IPS-15b (cell line): ENCODE measurements around the gene PLEKHA8.

Source experiments
- H3K27me3 ChIP-seq: one replicate; pipeline ENCODE4 v1.6.1; 2013; ENCODE audit warnings: low read length; ENCODE audit not compliant: control insufficient read depth, insufficient read depth
- H3K36me3 ChIP-seq: one replicate; pipeline ENCODE4 v1.6.1; 2013; ENCODE audit warnings: low read length; ENCODE audit not compliant: control insufficient read depth, insufficient read depth
- H3K4me1 ChIP-seq: one replicate; pipeline ENCODE4 v1.6.1; 2013; ENCODE audit warnings: mild to moderate bottlenecking, low read length; ENCODE audit not compliant: control insufficient read depth, insufficient read depth
- H3K4me3 ChIP-seq: one replicate; pipeline ENCODE4 v1.5.1; 2013; ENCODE audit warnings: low read depth, low read length
- H3K9ac ChIP-seq: one replicate; pipeline ENCODE4 v1.6.1; 2013; ENCODE audit warnings: low read depth, mild to moderate bottlenecking, low read length
- H3K9me3 ChIP-seq: one replicate; pipeline ENCODE4 v1.6.1; 2013; ENCODE audit warnings: mild to moderate bottlenecking, low read length; ENCODE audit not compliant: control insufficient read depth, insufficient read depth

The PLEKHA8 gene

DNA sequence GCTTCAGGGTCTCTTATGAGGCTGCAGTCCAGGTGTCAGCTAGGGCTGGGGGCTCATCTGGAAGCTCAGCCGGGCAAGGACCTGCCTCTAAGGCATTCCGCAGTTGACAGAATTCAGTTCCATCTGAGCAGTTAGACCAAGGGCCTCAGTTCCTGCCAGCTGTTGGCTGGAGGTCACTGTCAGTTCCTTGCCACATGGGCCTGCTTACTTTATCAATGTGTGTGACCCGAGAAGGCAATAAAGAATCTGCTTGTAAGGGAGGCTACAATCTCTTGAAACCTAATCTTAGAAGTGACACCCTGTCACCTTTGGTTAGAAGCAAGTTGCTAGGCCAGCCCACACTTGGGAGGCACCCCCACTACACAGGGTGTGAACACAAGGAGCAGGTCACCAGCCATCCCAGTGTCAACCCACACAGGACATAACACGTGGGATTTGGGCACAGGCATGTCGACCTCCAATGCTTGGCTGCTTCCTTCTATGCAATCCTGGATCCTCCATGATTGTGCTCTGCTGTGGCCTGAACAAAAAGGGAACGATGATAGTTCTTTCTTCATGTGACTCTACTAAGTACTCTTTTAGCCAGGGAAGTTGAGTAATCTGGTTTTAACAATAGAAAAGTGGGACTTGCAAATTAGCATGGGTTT lies 148.4 kb downstream of the PLEKHA8 start:
- H3K9me3 ChIP-seq = no peaks in the 10 kb centered on the region
- no peaks in the 10 kb centered on the region for H3K27me3 ChIP-seq
- H3K9ac ChIP-seq = no peak overlapping the region
- H3K4me3 ChIP-seq = no peak overlapping the region
- peaks cover 4% of the 10 kb centered on the region for H3K4me1 ChIP-seq
- no peaks in the 10 kb centered on the region for H3K36me3 ChIP-seq

- H3K4me3 ChIP-seq = no peak overlapping the region
- no peaks in the 10 kb centered on the region for H3K27me3 ChIP-seq
- no peaks in the 10 kb centered on the region for H3K9me3 ChIP-seq
- H3K4me1 ChIP-seq = peaks cover 4% of the 10 kb centered on the region
- H3K36me3 ChIP-seq = no peaks in the 10 kb centered on the region
- no peak overlapping the region for H3K9ac ChIP-seq
Observed at GRCh38 chr7:30177186-30177585, 149.0 kb downstream of the PLEKHA8 start.

DNA sequence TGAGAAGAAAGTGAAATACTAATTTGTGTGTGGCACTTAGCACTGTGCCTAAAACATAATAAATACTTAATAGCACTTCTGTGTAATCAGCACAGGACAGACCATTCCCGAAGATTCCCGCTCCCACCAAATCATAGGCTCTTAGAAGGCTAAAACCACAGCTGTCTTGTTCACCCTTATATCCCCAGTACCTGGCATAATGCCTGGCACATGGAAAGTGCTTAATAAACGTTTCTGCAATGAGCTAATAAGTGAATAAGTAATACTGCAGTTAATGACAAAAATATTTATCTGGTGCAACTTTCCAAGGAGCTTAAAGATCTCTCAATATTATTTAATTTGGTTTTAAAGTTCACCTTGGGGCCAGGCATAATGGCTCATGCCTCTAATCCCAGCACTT lies 149.8 kb downstream of the PLEKHA8 start:
- no peak overlapping the region for H3K4me3 ChIP-seq
- no peaks in the 10 kb centered on the region for H3K36me3 ChIP-seq
- H3K4me1 ChIP-seq = peaks cover 2% of the 10 kb centered on the region
- no peaks in the 10 kb centered on the region for H3K27me3 ChIP-seq
- H3K9me3 ChIP-seq = no peaks in the 10 kb centered on the region
- H3K9ac ChIP-seq = no peak overlapping the region

GRCh38 chr7:30178748-30179436 lies 150.7 kb downstream of the PLEKHA8 start:
- Histone ChIP-seq H3K4me3 (no peak overlapping the region), H3K9ac (no peak overlapping the region)

More at GRCh38 chr7:30178748-30179436, 150.7 kb downstream of the PLEKHA8 start:
- Histone ChIP-seq H3K9me3 (no peaks in the 10 kb centered on the region), H3K27me3 (no peaks in the 10 kb centered on the region), H3K4me1 (peaks cover 2% of the 10 kb centered on the region), H3K36me3 (no peaks in the 10 kb centered on the region)
